Measurements from ENCODE around the gene NR3C1.

Gene NR3C1

GRCh38 chr5:143360755-143361154, 42.7 kb downstream of the NR3C1 start:
- DNase-seq (ENCODE audit: low read depth) = no peak

DNA sequence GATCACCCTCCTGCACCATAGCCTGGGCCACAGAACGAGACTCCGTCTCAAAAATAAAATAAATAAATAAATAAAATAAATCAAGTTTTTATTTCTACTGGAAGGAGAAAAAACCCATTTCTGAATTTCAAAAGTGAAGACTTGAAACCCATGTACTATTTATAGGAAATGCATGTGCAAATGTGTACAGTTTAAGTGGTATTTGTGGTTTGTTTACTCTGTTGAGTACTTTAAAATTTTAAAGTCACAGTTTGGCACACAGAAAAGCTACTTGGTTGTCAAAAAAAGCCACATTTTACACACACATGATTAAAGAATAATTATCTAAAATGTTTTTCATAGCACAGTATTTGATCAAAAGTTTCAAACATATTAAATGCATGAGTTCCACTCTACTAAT, 43.6 kb downstream of the NR3C1 start:
- no peak for DNase-seq (ENCODE audit: low read depth)

DNA sequence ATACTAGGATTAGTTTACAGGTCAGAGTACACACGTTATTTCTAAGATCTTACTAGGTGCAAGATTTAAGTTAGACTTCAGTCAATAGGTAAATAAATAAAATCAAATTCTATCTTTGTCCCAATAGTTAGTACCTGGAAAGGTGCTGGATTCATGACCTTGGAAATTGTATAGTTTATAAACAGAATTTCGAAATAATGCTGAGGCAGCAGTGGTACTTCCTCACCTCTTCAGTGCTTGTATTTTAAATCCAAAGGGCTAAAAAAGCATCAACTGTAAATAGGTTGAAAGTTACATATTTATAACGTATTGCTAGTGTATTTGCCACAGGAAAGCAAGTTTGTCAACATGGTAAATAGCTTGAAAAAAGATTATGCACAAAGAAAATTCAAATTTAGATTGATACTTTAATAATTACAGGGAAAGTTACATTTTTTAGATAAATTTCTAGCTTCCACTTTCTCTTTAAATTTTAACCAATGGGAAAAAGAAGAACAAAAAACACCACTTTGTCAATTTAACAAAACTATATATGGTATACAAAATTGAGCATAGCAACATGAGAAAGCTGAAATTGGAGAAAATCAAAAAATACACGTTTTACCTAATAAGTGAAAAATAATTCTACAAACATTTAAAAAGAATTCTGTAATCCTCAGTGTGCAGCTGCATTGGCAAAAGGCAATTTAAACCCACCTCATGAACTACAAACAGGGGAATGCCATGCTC, 46.5 kb downstream of the NR3C1 start:
- DNase-seq (ENCODE audit: low read depth) = no peak

- DNase-seq (ENCODE audit: low read depth) = peak; percentile 56
These were observed 47.8 kb downstream of the NR3C1 start for GRCh38 chr5:143355710-143356109.

GRCh38 chr5:143354025-143354424, 49.5 kb downstream of the NR3C1 start:
- no peak for DNase-seq (ENCODE audit: low read depth)

DNA sequence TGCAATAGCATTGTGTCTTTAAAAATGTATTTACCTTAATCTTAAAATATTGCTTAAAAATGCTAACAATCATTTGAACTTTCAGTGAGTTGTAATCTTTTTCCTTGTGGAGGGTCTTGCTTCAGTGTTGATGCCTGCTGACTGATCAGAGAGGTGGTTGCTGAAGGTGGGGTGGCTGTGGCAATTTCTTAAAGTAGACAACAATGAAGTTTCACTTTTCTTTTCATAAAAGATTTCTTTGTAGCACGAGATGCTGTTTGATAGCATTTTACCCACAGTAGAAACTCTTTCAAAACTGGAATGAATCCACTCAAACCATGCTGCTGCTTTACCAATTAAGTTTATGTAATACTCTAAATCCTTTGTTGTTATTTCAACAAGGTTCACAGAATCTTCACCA, 50.8 kb downstream of the NR3C1 start:
- DNase-seq (ENCODE audit: low read depth) = no peak

GRCh38 chr5:143350751-143351602, 52.5 kb downstream of the NR3C1 start:
- DNase-seq (ENCODE audit: low read depth) = no peak

DNA sequence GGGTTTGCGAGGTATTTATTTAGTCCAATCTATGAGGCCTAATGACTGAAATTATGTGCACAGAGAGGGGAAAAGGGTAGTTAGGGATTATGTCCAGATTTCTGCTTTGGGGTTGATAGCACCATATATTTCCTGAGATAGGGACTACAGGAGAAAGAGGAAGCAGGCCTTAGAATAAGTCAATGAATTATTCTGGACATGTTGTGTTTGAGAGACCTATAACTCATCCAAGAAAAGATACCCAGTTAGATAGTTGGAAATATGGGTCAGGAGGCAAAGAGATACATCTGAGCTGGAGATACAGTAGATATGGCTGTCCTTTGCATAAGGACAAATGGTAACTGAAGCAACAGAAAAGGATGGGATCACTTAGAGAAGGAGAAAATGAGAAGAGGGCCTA, 53.1 kb downstream of the NR3C1 start:
- DNase-seq (ENCODE audit: low read depth) = no peak

DNA sequence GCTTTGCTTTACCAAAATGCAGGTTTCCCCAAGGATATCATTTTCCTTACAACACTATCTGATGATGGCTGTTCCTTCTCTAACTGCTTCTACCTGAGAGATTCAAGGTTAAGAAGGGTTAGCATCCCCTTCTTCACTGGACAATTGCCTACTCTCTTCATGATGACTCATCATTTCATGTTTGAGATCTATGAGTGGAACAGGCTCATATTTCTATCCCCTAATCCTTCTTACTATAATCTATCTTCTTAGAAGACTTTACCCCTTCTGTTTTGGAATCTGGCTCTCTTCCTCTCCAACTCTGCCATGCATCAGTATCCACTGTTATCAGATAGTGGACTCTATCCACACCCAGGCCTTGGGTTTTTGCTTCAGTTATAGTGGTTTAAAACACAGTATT, 54.3 kb downstream of the NR3C1 start:
- no peak for DNase-seq (ENCODE audit: low read depth)

GRCh38 chr5:143347698-143348344, 55.7 kb downstream of the NR3C1 start:
- DNase-seq (ENCODE audit: low read depth) = no peak

GRCh38 chr5:143347046-143347445, 56.4 kb downstream of the NR3C1 start:
- no peak for DNase-seq (ENCODE audit: low read depth)

GRCh38 chr5:143345671-143346440, 57.6 kb downstream of the NR3C1 start:
- no peak for DNase-seq (ENCODE audit: low read depth)

- no peak for DNase-seq (ENCODE audit: low read depth)
These were observed 60.4 kb downstream of the NR3C1 start for GRCh38 chr5:143343042-143343441.

- DNase-seq (ENCODE audit: low read depth) = no peak
These were observed 60.9 kb downstream of the NR3C1 start for GRCh38 chr5:143342607-143343006.

DNA sequence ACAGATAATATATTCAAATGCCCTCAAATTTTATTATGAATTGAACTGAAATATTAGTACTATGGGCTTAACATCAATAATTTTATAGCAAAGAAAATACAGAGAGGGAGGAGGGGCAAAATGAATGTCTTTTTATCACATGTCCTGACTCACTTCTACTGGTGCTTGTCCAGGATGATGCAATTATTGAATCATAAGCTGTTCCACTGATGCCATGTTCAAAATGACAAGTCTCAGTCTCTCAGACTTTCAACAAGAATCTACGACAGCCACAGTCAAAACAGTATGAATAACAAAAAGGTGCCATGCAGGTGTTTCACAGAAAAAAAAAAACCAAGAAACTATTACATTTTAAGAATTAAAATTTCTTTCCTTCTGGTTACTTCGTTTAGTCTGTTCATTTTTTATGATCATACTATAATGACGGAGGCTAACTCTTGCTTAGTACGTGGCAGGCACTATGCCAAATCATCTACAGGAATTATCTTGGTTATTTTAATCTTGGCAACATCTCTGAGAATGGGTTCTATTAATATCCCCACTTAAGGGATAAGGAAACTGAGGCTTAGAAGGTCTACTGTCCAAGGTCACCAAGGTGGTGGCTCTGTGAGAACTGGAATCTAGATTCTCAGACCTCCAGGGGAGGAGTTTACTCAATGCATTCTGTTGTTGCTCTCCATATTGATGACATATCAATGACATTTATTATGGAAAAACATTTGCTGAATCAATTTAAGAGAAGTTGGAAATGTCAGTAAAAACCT, 61.5 kb downstream of the NR3C1 start:
- no peak for DNase-seq (ENCODE audit: low read depth)

GRCh38 chr5:143340891-143341685, 62.4 kb downstream of the NR3C1 start:
- DNase-seq (ENCODE audit: low read depth) = no peak

DNA sequence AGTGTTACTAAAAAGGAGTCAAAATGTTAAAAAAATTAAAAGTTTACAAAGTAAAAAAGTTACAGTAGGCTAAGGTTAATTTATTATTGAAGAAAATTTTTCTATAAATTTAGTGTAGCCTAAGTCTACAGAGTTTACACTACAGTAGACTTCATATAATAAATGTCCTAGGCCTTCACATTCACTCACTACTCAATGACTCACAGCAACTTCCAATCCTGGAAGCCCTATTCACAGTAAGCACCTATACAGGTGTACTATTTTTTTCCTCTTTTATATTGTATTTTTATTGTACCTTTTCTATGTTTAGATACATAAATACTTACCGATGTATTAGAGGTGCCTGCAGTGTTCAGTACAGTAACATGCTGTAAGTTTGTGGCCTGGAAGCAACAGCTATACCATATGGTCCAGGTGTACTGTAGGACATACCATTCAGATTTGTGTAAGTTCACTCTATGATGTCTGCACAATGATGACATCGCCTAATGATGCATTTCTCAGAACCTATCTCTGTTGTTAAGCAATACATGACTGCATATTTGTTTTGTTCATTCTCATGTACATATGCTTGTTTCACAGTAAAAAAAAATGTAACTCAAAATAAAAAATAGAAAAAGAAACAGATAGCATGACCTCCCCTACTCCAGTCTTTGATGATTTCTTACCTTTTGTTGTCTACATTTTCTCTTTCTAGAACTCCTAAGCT, 64.7 kb downstream of the NR3C1 start:
- no peak for DNase-seq (ENCODE audit: low read depth)

DNA sequence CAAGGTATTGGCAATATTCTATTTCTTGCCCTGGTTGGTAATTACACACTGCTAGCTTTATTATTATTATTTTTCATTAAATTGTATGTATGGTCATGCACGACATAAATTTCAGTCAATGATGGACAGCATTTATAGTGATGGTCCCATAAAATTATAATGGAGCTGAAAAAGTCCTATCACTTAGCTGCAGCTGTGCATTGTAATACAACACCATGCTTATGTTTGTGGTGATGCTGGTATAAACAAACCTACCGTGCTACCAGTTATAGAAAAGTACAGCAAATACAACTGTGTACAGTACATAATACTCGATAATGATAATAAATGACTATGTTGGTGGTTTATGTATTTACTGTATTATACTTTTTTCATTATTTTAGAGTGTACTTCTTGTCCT, 65.5 kb downstream of the NR3C1 start:
- no peak for DNase-seq (ENCODE audit: low read depth)

- no peak for DNase-seq (ENCODE audit: low read depth)
These were observed 67.0 kb downstream of the NR3C1 start for GRCh38 chr5:143336485-143336884.

GRCh38 chr5:143334903-143335302, 68.6 kb downstream of the NR3C1 start:
- DNase-seq (ENCODE audit: low read depth) = no peak

Data from T-helper 22 cell (primary cell).